OCI-LY7 (cell line): ENCODE measurements around the gene TNIK. TPM values are rescaled to one million over a fixed set of nuclear protein-coding genes. Genes with fewer than 3 reads are reported as not detected.
A peak's percentile ranks its signal among the peaks of the same experiment; 100 is the strongest.

Experiments
- BruUV-seq: library from RNA; stranded (reverse); fragments of 400-500 nt; replicated peaks from 2 replicates; lab custom pipeline; 2021; lab: Mats Ljungman, UMichigan
- CTCF ChIA-PET: fragments of 300-600 bp; sonication (Branson Sonifier 250); formaldehyde crosslinking; loops from one replicate; lab custom pipeline; 2022; ENCODE audit warnings: antibody characterized with exemption; ENCODE audit not compliant: unreplicated experiment; lab: Charles Lee
- POLR2A ChIA-PET: fragments of 300-600 bp; sonication (Branson Sonifier 250); formaldehyde crosslinking; loops from one replicate; lab custom pipeline; 2022; ENCODE audit warnings: antibody characterized with exemption; lab: Charles Lee
- DNase-seq: peaks from one replicate; pipeline ENCODE4 v3.0.0-alpha.2; 2015; ENCODE audit warnings: low spot score
- H2AFZ ChIP-seq: fragments of 200-600 bp; sonication (generic), shearing (Covaris generic); 2 replicates; pipeline ENCODE4 v1.6.1; 2014; ENCODE audit warnings: mild to moderate bottlenecking, antibody characterized with exemption, low read length, moderate library complexity
- H3K27ac ChIP-seq: fragments of 200-600 bp; sonication (generic); 2 replicates; pipeline ENCODE4 v1.5.1; 2014; ENCODE audit warnings: mixed run types, low read depth, mild to moderate bottlenecking, moderate library complexity, low read length, inconsistent platforms; ENCODE audit not compliant: poor library complexity, severe bottlenecking
- H3K36me3 ChIP-seq: fragments of 200-600 bp; sonication (generic); 2 replicates; pipeline ENCODE4 v1.6.1; 2014; ENCODE audit warnings: mild to moderate bottlenecking, antibody characterized with exemption, low read length, moderate library complexity, mixed read lengths; ENCODE audit not compliant: insufficient read depth
- H3K4me1 ChIP-seq: fragments of 200-600 bp; sonication (generic); 2 replicates; pipeline ENCODE4 v1.5.1; 2014; ENCODE audit warnings: mild to moderate bottlenecking, low read length; ENCODE audit not compliant: insufficient read depth, poor library complexity, severe bottlenecking
- H3K4me2 ChIP-seq: fragments of 200-600 bp; sonication (generic); 2 replicates; pipeline ENCODE4 v1.6.1; 2014; ENCODE audit warnings: mild to moderate bottlenecking, low read length
- H3K4me3 ChIP-seq: fragments of 200-600 bp; sonication (generic); 2 replicates; pipeline ENCODE4 v1.5.1; 2014; ENCODE audit warnings: mild to moderate bottlenecking, low read depth, low read length; ENCODE audit not compliant: poor library complexity, severe bottlenecking
- H3K79me2 ChIP-seq: fragments of 200-600 bp; sonication (generic); 2 replicates; pipeline ENCODE4 v1.6.1; 2016; ENCODE audit warnings: low read depth, mild to moderate bottlenecking, low read length, moderate library complexity, mixed read lengths; ENCODE audit not compliant: insufficient read depth
- H3K9me2 ChIP-seq: fragments of 200-600 bp; sonication (generic); 2 replicates; pipeline ENCODE4 v1.6.1; 2016; ENCODE audit warnings: mild to moderate bottlenecking, low read length, mixed read lengths; ENCODE audit not compliant: insufficient read depth
- H3K9me3 ChIP-seq: fragments of 200-600 bp; sonication (generic); 2 replicates; pipeline ENCODE4 v1.6.1; 2014; ENCODE audit warnings: mild to moderate bottlenecking, mixed run types, low read length, mixed read lengths
- H4K20me1 ChIP-seq: fragments of 200-600 bp; sonication (generic); 2 replicates; pipeline ENCODE4 v1.6.1; 2014; ENCODE audit warnings: mild to moderate bottlenecking, antibody characterized with exemption, low read length, moderate library complexity, mixed read lengths; ENCODE audit not compliant: insufficient read depth
- CTCF ChIP-seq: fragments of 200-600 bp; sonication (generic); conservative IDR thresholded peaks from 2 replicates; pipeline ENCODE4 v1.5.1; 2014; ENCODE audit warnings: mild to moderate bottlenecking, antibody characterized with exemption, low read length, moderate library complexity, mixed read lengths
- EZH2phosphoT487 ChIP-seq: fragments of 200-600 bp; sonication (generic); IDR thresholded peaks from 2 replicates; pipeline ENCODE4 v1.6.1; 2018; ENCODE audit warnings: low read depth, borderline replicate concordance, mild to moderate bottlenecking, mixed run types, antibody characterized with exemption, low read length, moderate library complexity, mixed read lengths
- intact Hi-C: fragments of 100-400 bp; cut with micrococcal nuclease; formaldehyde crosslinking; loops from one replicate; pipeline ENCODE4 v1.10.0; 2022; ENCODE audit not compliant: unreplicated experiment
- total RNA-seq, 2 experiments: library from RNA; depleted of rRNA in 1 of 2; stranded (reverse); fragments of >200 nt in 1 of 2; shearing (Covaris generic) in 1 of 2; gene quantifications; 2 replicates each; pipeline ENCODE4 v1.2.3, GENCODE V29; 2014 to 2022

The TNIK gene
- total RNA-seq, 2 experiments from 2014 or later: not detected

- POLR2A ChIA-PET: interaction anchor here (0.9 to 2.0 kb wide), 3 partner anchors 10 to 28 kb away, joined by 3 to 6 read pairs (median 4); no protein-coding TSS in a partner anchor
- H3K4me2 ChIP-seq: peak overlapping the region; percentile 17
- no TSS peak for BruUV-seq
- TF ChIP-seq EZH2phosphoT487 (no peak), CTCF (no peak)
- no peaks in the 10 kb centered on the region for H3K9me2 ChIP-seq
- CTCF ChIA-PET: interaction anchor here (1.1 kb wide), 2 partner anchors 8 to 12 kb away, joined by 3 to 5 read pairs; no protein-coding TSS in a partner anchor
- H3K27ac ChIP-seq: no peak overlapping the region
- no peaks in the 10 kb centered on the region for H3K79me2 ChIP-seq
- H3K36me3 ChIP-seq: no peaks in the 10 kb centered on the region; the same call in 1 of the 2 replicates
- peak overlapping the region; percentile 56; the same call in 1 of the 2 replicates for H2AFZ ChIP-seq
- no peak overlapping the region for H3K4me3 ChIP-seq
- no peak for DNase-seq
- peaks cover 25% of the 10 kb centered on the region for H3K4me1 ChIP-seq
- intact Hi-C loops: no loop called here
- H3K9me3 ChIP-seq: no peaks in the 10 kb centered on the region
- no peaks in the 10 kb centered on the region for H4K20me1 ChIP-seq
These were observed 211.6 kb downstream of the TNIK start for GRCh38 chr3:171248426-171249111.

- Histone ChIP-seq H3K4me3 (no peak overlapping the region), H4K20me1 (no peaks in the 10 kb centered on the region), H3K4me1 (peaks cover 28% of the 10 kb centered on the region), H3K79me2 (no peaks in the 10 kb centered on the region), H3K36me3 (no peaks in the 10 kb centered on the region; the same call in 1 of the 2 replicates), H3K4me2 (no peak overlapping the region), H3K9me3 (no peaks in the 10 kb centered on the region), H2AFZ (peak overlapping the region; percentile 56; the same call in 1 of the 2 replicates), H3K27ac (no peak overlapping the region), H3K9me2 (no peaks in the 10 kb centered on the region)
- no peak for DNase-seq
- no TSS peak for BruUV-seq
- intact Hi-C loops: no loop called here
- TF ChIP-seq CTCF (no peak), EZH2phosphoT487 (no peak)
- ChIA-PET POLR2A (interaction anchor here (0.7 to 1.2 kb wide), 3 partner anchors 10 to 16 kb away, joined by 3 to 6 read pairs (median 3); no protein-coding TSS in a partner anchor), CTCF (no interaction called here)
These were observed 214.1 kb downstream of the TNIK start for GRCh38 chr3:171245796-171246765.
